MV-4-11 (cell line): ENCODE results near the gene TTLL9.

Source experiments
- DNase-seq: peaks from one replicate; lab custom pipeline; 2025; lab: John Stamatoyannopoulos, UW

TTLL9 gene

GRCh38 chr20:31979713-31980426 is 109.4 kb downstream of the TTLL9 start:
- DNase-seq: no peak

- DNase-seq: no peak
Observed at GRCh38 chr20:31981784-31982183, 111.3 kb downstream of the TTLL9 start.

- no peak for DNase-seq
Observed at GRCh38 chr20:31984981-31985471, 114.6 kb downstream of the TTLL9 start.

GRCh38 chr20:31987744-31988143 is 117.3 kb downstream of the TTLL9 start:
- no peak for DNase-seq

GRCh38 chr20:31988430-31989015 is 118.1 kb downstream of the TTLL9 start:
- DNase-seq: no peak

GRCh38 chr20:31989030-31989645 is 118.7 kb downstream of the TTLL9 start:
- no peak for DNase-seq

- DNase-seq: no peak
Observed at GRCh38 chr20:31990641-31991338, 120.4 kb downstream of the TTLL9 start.

- no peak for DNase-seq
Observed at GRCh38 chr20:31991339-31991705, 120.9 kb downstream of the TTLL9 start.

GRCh38 chr20:31992086-31992485 is 121.7 kb downstream of the TTLL9 start:
- DNase-seq: no peak
